HL-60 (cell line): ENCODE measurements around the gene CANT1.

Experiments used
- DNase-seq, 2 experiments: peaks; one replicate each; pipeline ENCODE4 v3.0.0-alpha.2; 2010 to 2020; ENCODE audit warnings: low read depth in 1 of 2, low spot score in 1 of 2
- H3K27ac ChIP-seq: fragments of 250-450 bp; sonication (Bioruptor Pico); replicated peaks from 2 replicates; pipeline ENCODE4 v1.5.1; 2020; ENCODE audit warnings: mild to moderate bottlenecking, moderate library complexity
- H3K27me3 ChIP-seq: fragments of 250-450 bp; sonication (Bioruptor Pico); 2 replicates; pipeline ENCODE4 v1.5.1; 2021; ENCODE audit warnings: mild to moderate bottlenecking, moderate library complexity; ENCODE audit not compliant: insufficient read depth, poor library complexity, severe bottlenecking
- H3K4me3 ChIP-seq: replicated peaks from 2 replicates; pipeline ENCODE4 v1.5.1; 2011; ENCODE audit warnings: mild to moderate bottlenecking, control low read depth, low read length; ENCODE audit not compliant: insufficient read depth
- CTCF ChIP-seq: IDR thresholded peaks from one replicate; pipeline ENCODE4 v1.5.1; 2011; ENCODE audit warnings: low read length, control low read depth, inconsistent platforms; ENCODE audit not compliant: insufficient read depth
- GABPA ChIP-seq: IDR thresholded peaks from 2 replicates; pipeline ENCODE4 v1.6.1; 2012; ENCODE audit warnings: low read depth
- POLR2AphosphoS5 ChIP-seq: IDR thresholded peaks from 2 replicates; pipeline ENCODE4 v1.6.1; 2012; ENCODE audit warnings: low read depth
- REST ChIP-seq: IDR thresholded peaks from 2 replicates; pipeline ENCODE4 v1.6.1; 2012; ENCODE audit warnings: low read depth; ENCODE audit not compliant: insufficient replicate concordance
- SPI1 ChIP-seq: IDR thresholded peaks from 2 replicates; pipeline ENCODE4 v1.6.1; 2012; ENCODE audit warnings: low read depth, mild to moderate bottlenecking, borderline replicate concordance

The CANT1 gene

GRCh38 chr17:78958641-78959127 is 50.9 kb downstream of the CANT1 start:
- DNase-seq = no peak
- Histone ChIP-seq H3K27ac (no peak overlapping the region), H3K27me3 (no peaks in the 10 kb centered on the region), H3K4me3 (no peak overlapping the region)
- no peak for TF ChIP-seq SPI1
- no peak for TF ChIP-seq CTCF
- TF ChIP-seq REST = no peak
- no peak for TF ChIP-seq GABPA
- no peak for TF ChIP-seq POLR2AphosphoS5

- Histone ChIP-seq H3K27me3 (no peaks in the 10 kb centered on the region), H3K4me3 (no peak overlapping the region), H3K27ac (no peak overlapping the region)
- TF ChIP-seq SPI1 = no peak
- TF ChIP-seq REST = no peak
- TF ChIP-seq POLR2AphosphoS5 = no peak
- no peak for TF ChIP-seq GABPA
- no peak for TF ChIP-seq CTCF
- DNase-seq = no peak
These were observed 52.4 kb downstream of the CANT1 start for GRCh38 chr17:78957128-78957527.

- no peak overlapping the region for H3K4me3 ChIP-seq
- no peaks in the 10 kb centered on the region for H3K27me3 ChIP-seq
- no peak for DNase-seq
- TF ChIP-seq GABPA = no peak
- no peak for TF ChIP-seq POLR2AphosphoS5
- no peak for TF ChIP-seq SPI1
- TF ChIP-seq REST = no peak
- no peak for TF ChIP-seq CTCF
- no peak overlapping the region for H3K27ac ChIP-seq
These were observed 53.3 kb downstream of the CANT1 start for GRCh38 chr17:78956254-78956653.
